IMR-90 (cell line): Measurements from ENCODE around the gene SLBP. TPM values are rescaled to one million over a fixed set of nuclear protein-coding genes. Genes with fewer than 3 reads are reported as not detected.

ENCODE experiments used
- ATAC-seq: fragments of 200-7000 bp; cut with Tn5 transposase; 2 replicates; pipeline ENCODE4 v1.9.1; 2020; ENCODE audit warnings: low read depth, mild to moderate bottlenecking, moderate library complexity
- BruUV-seq: library from RNA; stranded (reverse); fragments of 400-500 nt; replicated peaks from 2 replicates; lab custom pipeline; 2021; lab: Mats Ljungman, UMichigan
- CTCF ChIA-PET: fragments of 300-600 bp; formaldehyde crosslinking; extraction: SDS; loops from one replicate; lab custom pipeline; 2021; ENCODE audit warnings: antibody characterized with exemption; lab: Yijun Ruan, JAX
- POLR2A ChIA-PET: fragments of 300-600 bp; sonication (Branson Sonifier 250); formaldehyde crosslinking; loops from one replicate; lab custom pipeline; 2022; ENCODE audit warnings: antibody characterized with exemption; ENCODE audit not compliant: unreplicated experiment; lab: Charles Lee
- DNase-seq: peaks from one replicate; pipeline ENCODE4 v3.0.0; 2013
- H2AFZ ChIP-seq: replicated peaks from 2 replicates; pipeline ENCODE3; 2013; ENCODE audit warnings: low read length, mild to moderate bottlenecking; ENCODE audit not compliant: poor library complexity
- H2AK5ac ChIP-seq: 2 replicates; pipeline ENCODE4 v1.6.1; 2013; ENCODE audit warnings: low read depth, low read length, inconsistent platforms
- H2AK9ac ChIP-seq: replicated peaks from 2 replicates; pipeline ENCODE3; 2013; ENCODE audit warnings: mild to moderate bottlenecking, low read depth, low read length, moderate library complexity; ENCODE audit not compliant: poor library complexity
- H2BK120ac ChIP-seq: 2 replicates; pipeline ENCODE4 v1.6.1; 2013; ENCODE audit warnings: low read depth, low read length, inconsistent platforms
- H2BK15ac ChIP-seq: 3 replicates; pipeline ENCODE4 v1.6.1; 2013; ENCODE audit warnings: low read depth, low read length, inconsistent platforms
- H2BK20ac ChIP-seq: 2 replicates; pipeline ENCODE4 v1.6.1; 2013; ENCODE audit warnings: low read depth, mild to moderate bottlenecking, inconsistent platforms, low read length, moderate library complexity
- H2BK5ac ChIP-seq: 2 replicates; pipeline ENCODE4 v1.6.1; 2013; ENCODE audit warnings: mild to moderate bottlenecking, low read depth, low read length, inconsistent platforms; ENCODE audit not compliant: poor library complexity, severe bottlenecking
- H3K14ac ChIP-seq: replicated peaks from 2 replicates; pipeline ENCODE4 v1.6.1; 2013; ENCODE audit warnings: low read depth, low read length, inconsistent platforms
- H3K18ac ChIP-seq: 2 replicates; pipeline ENCODE4 v1.6.1; 2013; ENCODE audit warnings: low read depth, low read length, control low read depth
- H3K23ac ChIP-seq: 2 replicates; pipeline ENCODE4 v1.6.1; 2013; ENCODE audit warnings: low read depth, low read length, inconsistent platforms
- H3K27ac ChIP-seq: 2 replicates; pipeline ENCODE4 v1.5.1; 2013; ENCODE audit warnings: mild to moderate bottlenecking, control low read depth, low read length; ENCODE audit not compliant: insufficient read depth
- H3K27me3 ChIP-seq: 2 replicates; pipeline ENCODE4 v1.6.1; 2013; ENCODE audit warnings: low read length; ENCODE audit not compliant: control insufficient read depth, insufficient read depth
- H3K36me3 ChIP-seq: 2 replicates; pipeline ENCODE4 v1.6.1; 2013; ENCODE audit warnings: low read length, mixed read lengths; ENCODE audit not compliant: control insufficient read depth, insufficient read depth
- H3K4ac ChIP-seq: 2 replicates; pipeline ENCODE4 v1.6.1; 2013; ENCODE audit warnings: low read depth, low read length, inconsistent platforms
- H3K4me1 ChIP-seq: 2 replicates; pipeline ENCODE4 v1.6.1; 2013; ENCODE audit warnings: low read length, mixed read lengths; ENCODE audit not compliant: control insufficient read depth, insufficient read depth
- H3K4me2 ChIP-seq: 2 replicates; pipeline ENCODE4 v1.6.1; 2013; ENCODE audit warnings: low read depth, mild to moderate bottlenecking, control low read depth, low read length, moderate library complexity
- H3K4me3 ChIP-seq: 2 replicates; pipeline ENCODE4 v1.5.1; 2013; ENCODE audit warnings: low read depth, mild to moderate bottlenecking, control low read depth, low read length, moderate library complexity; ENCODE audit not compliant: insufficient read depth
- H3K56ac ChIP-seq: 2 replicates; pipeline ENCODE4 v1.6.1; 2013; ENCODE audit warnings: low read length, inconsistent platforms; ENCODE audit not compliant: insufficient read depth; ENCODE audit errors: extremely low read depth
- H3K79me1 ChIP-seq, 2 experiments: 2 replicates each; pipeline ENCODE4 v1.6.1; 2013; ENCODE audit warnings: low read length in 2 of 2, inconsistent platforms in 1 of 2, low read depth in 1 of 2
- H3K9ac ChIP-seq: 2 replicates; pipeline ENCODE4 v1.6.1; 2013; ENCODE audit warnings: low read depth, low read length, control low read depth
- H3K9me1 ChIP-seq: 2 replicates; pipeline ENCODE4 v1.6.1; 2013; ENCODE audit warnings: low read length, inconsistent platforms; ENCODE audit not compliant: insufficient read depth
- H3K9me3 ChIP-seq: 2 replicates; pipeline ENCODE4 v1.6.1; 2013; ENCODE audit warnings: low read length; ENCODE audit not compliant: control insufficient read depth, insufficient read depth
- H4K20me1 ChIP-seq: 2 replicates; pipeline ENCODE4 v1.6.1; 2013; ENCODE audit warnings: low read length, inconsistent platforms; ENCODE audit not compliant: insufficient read depth
- H4K5ac ChIP-seq: 2 replicates; pipeline ENCODE4 v1.6.1; 2013; ENCODE audit warnings: mild to moderate bottlenecking, low read depth, low read length, control low read depth
- H4K8ac ChIP-seq, 2 experiments: 2 replicates each; pipeline ENCODE4 v1.6.1; 2013; ENCODE audit warnings: low read depth in 2 of 2, low read length in 2 of 2, control low read depth in 1 of 2, inconsistent platforms in 1 of 2
- H4K91ac ChIP-seq: 2 replicates; pipeline ENCODE4 v1.6.1; 2013; ENCODE audit warnings: low read depth, low read length, inconsistent platforms; ENCODE audit not compliant: insufficient read depth
- NFE2L2 ChIP-seq: fragments of 150-350 bp; IDR thresholded peaks from 2 replicates; pipeline ENCODE4 v1.6.1; 2016; ENCODE audit warnings: low read depth, mild to moderate bottlenecking, low read length
- WGBS, 2 experiments: methylation state at CpG; one replicate each; pipeline versions ENCODE4 v1.1.5 to v1.1.7; 2013; ENCODE audit warnings: missing lambda C conversion rate in 2 of 2; ENCODE audit not compliant: insufficient read length in 1 of 2; ENCODE audit errors: extremely low coverage in 2 of 2; 5-methylcytosine and 5-hydroxymethylcytosine counted together
- dilution Hi-C: fragments of 300-500 bp; cut with HindIII; formaldehyde crosslinking; loops from one replicate; pipeline ENCODE4 v1.14.3; 2018; ENCODE audit warnings: low sequenced_read_pairs; ENCODE audit not compliant: unreplicated experiment
- in situ Hi-C: fragments of 300-500 bp; cut with MboI; formaldehyde crosslinking; loops from 3 replicates; pipeline ENCODE4 v1.14.3; 2019; ENCODE audit warnings: low sequenced_read_pairs, inconsistent platforms, mixed read lengths
- intact Hi-C: fragments of 100-400 bp; cut with micrococcal nuclease; formaldehyde crosslinking; loops from 2 replicates; pipeline ENCODE4 v1.10.0; 2022
- polyA plus RNA-seq, 3 experiments: library from polyadenylated mRNA; depleted of rRNA; stranded (reverse); fragments of >200 nt; gene quantifications; 2 replicates each; pipeline ENCODE4 v1.2.3, GENCODE V29; 2012; ENCODE audit warnings: low replicate concordance in 1 of 3
- total RNA-seq: library from RNA; depleted of rRNA; stranded (reverse); fragments of >200 nt; gene quantifications from 2 replicates; pipeline ENCODE4 v1.2.3, GENCODE V29; 2012

SLBP gene
- total and polyA plus RNA-seq, 2 of the 4 experiments (the other 2 are of a cell fraction), result 64.9 to 66.1 TPM

DNA sequence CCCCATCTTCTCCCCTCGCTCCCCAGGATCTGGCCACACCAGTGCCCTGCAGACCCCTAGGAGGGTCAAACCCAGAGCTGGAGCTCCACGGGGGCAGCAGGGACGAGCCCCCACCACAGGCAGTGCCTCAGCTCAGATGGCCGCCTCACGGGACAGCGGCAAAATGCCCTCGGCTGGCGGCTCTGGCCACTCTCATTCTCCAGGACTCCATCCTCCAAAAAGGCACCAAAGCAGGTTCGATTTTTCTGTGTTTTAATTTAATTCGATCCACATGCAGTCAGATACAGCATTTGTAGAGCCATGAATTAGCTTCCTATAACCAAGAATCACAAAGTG is 36.3 kb downstream of the SLBP start:
- H2BK15ac ChIP-seq, result no peak overlapping the region
- no TSS peak for BruUV-seq
- no peak overlapping the region for H3K9ac ChIP-seq
- no peak overlapping the region for H2AK9ac ChIP-seq
- ChIA-PET CTCF (no interaction called here), POLR2A (no interaction called here)
- ATAC-seq, result no peak
- H3K56ac ChIP-seq, result no peak overlapping the region
- no peak overlapping the region for H4K8ac ChIP-seq
- H2BK5ac ChIP-seq, result no peak overlapping the region
- TF ChIP-seq NFE2L2, result no peak
- H4K91ac ChIP-seq, result no peak overlapping the region
- no peaks in the 10 kb centered on the region for H3K9me3 ChIP-seq
- no peak overlapping the region for H3K4me3 ChIP-seq
- dilution Hi-C loops (no loop called here), intact Hi-C loops (no loop called here), in situ Hi-C loops (no loop called here)
- no peak overlapping the region for H3K4me2 ChIP-seq
- H2BK20ac ChIP-seq, result no peak overlapping the region
- H3K4ac ChIP-seq, result no peak overlapping the region
- 80% methylated on average over 1 of the region's 10 CpGs; no CpG with 5 or more reads in 1 of the 2 experiments for WGBS, 2 experiments
- no peaks in the 10 kb centered on the region for H3K79me1 ChIP-seq
- no peak overlapping the region for H3K18ac ChIP-seq
- H2AFZ ChIP-seq, result no peak overlapping the region
- no peaks in the 10 kb centered on the region for H3K9me1 ChIP-seq
- no peak overlapping the region for H3K14ac ChIP-seq
- no peaks in the 10 kb centered on the region for H4K20me1 ChIP-seq
- no peaks in the 10 kb centered on the region for H3K4me1 ChIP-seq
- no peaks in the 10 kb centered on the region for H3K27me3 ChIP-seq
- H3K36me3 ChIP-seq, result no peaks in the 10 kb centered on the region
- no peak overlapping the region for H2BK120ac ChIP-seq
- no peak overlapping the region for H3K23ac ChIP-seq
- no peak for DNase-seq
- H3K27ac ChIP-seq, result no peak overlapping the region
- H4K5ac ChIP-seq, result no peak overlapping the region
- H2AK5ac ChIP-seq, result no peak overlapping the region
